Measurements from ENCODE around the gene SYT17.

SYT17 gene

GRCh38 chr16:19301931-19302330 is 133.9 kb downstream of the SYT17 start:
- DNase-seq (ENCODE audit: low read depth), result no peak

DNA sequence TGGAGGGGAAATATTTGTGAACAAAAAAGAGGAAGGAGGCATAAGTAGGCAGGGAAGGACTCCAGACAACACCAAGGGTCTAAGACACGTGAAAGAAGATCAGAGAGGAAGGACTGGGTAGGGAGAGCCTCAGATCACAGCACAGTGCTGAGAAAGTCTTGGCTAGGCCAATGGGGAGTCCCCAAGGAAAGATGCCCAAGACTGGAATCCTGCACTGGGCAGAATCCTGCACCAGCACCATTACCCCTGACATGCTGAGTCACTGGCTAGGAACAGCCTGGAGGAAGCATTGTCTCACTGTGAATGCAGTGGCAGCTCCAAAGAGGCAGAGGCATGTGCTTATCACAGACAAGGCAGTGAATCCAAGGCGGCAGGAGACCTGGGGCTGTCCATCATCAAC is 136.7 kb downstream of the SYT17 start:
- DNase-seq (ENCODE audit: low read depth), result no peak

- no peak for DNase-seq (ENCODE audit: low read depth)
Measured at GRCh38 chr16:19305443-19305842, 137.4 kb downstream of the SYT17 start.

DNA sequence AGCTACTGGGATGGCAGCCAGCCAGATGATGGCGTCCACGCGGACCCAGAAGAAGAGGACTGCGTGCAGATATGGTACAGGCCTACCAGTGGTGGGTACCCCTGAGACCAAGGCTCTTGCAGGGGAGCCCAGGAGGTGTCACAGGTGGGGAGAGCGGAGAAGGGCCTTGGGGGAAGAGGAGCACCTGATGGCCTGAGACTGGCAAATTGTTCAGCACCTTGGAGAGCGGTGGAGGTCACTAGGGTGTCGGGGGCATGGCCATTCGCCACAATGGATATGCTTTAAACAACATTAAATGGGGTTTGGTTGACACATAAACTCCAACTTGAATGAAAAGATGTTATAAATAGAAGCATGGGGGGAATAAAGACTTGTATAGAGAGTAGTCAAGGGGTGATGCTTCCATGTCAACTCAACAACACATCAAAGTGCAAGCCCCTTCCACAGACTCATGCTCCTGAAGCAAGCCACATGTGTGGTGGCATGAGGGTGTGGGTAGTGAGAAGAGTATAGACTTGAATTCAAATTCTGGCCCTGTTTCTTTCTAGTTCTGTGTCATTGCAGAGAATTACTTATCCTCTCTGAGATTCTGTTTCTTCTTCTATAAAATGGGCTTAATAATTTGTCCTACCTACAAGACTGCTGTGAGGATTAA is 139.7 kb downstream of the SYT17 start:
- no peak for DNase-seq (ENCODE audit: low read depth)

DNA sequence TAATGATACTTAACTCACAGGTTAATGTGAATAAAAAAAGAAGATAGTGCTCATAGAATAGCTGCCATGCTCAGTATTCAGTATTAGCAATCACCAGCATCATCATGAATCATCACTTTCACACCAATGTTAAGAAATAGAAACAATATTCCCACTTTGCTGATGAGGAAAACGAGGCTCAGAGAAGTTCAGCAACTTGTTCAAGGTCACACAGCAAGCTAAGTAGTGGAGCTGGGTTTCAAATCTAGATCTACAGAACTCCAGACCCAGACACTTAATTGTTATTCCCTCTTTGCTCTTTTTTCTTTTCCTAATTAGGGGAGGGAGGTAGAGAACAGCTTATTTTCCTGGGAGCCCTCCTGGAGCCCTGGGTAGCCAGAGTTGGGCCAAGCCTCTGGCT is 140.4 kb downstream of the SYT17 start:
- DNase-seq (ENCODE audit: low read depth), result no peak

- no peak for DNase-seq (ENCODE audit: low read depth)
Measured at GRCh38 chr16:19309178-19309577, 141.1 kb downstream of the SYT17 start.

GRCh38 chr16:19314718-19315425 is 146.8 kb downstream of the SYT17 start:
- no peak for DNase-seq (ENCODE audit: low read depth)

DNA sequence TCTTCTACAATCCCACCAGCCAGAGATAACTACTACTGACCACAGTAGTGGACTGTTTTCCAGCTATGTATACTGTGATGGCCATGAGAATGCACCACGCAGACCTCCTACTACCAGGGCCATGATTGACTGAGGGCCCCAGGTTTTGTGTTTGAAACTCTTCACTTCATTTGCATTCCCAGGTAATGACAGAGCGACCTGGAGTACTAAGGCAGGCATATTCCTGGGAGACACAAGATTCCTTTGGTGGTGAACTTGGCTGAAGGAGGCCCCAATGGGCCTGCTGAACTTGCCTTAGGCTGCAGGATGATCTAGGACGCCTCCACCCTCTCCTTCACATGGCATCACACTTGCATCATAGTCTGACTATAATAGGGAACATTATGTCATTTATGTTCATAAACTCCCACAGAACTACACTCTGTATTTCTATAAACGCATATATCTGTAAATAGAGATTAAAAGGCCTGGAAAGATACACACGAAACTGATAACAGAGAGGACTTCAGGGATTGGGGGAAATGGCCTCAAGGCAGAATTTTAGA is 147.9 kb downstream of the SYT17 start:
- DNase-seq (ENCODE audit: low read depth), result no peak

- DNase-seq (ENCODE audit: low read depth), result no peak
Measured at GRCh38 chr16:19316846-19317245, 148.8 kb downstream of the SYT17 start.
